Measurements from ENCODE around the gene CTSZ. TPM values are rescaled to one million over a fixed set of nuclear protein-coding genes. Genes with fewer than 3 reads are reported as not detected.
A peak's percentile ranks its signal among the peaks of the same experiment; 100 is the strongest.

CTSZ gene
- total and polyA plus RNA-seq, 8 donors = 35.3 to 134 (median 56.2) TPM

DNA sequence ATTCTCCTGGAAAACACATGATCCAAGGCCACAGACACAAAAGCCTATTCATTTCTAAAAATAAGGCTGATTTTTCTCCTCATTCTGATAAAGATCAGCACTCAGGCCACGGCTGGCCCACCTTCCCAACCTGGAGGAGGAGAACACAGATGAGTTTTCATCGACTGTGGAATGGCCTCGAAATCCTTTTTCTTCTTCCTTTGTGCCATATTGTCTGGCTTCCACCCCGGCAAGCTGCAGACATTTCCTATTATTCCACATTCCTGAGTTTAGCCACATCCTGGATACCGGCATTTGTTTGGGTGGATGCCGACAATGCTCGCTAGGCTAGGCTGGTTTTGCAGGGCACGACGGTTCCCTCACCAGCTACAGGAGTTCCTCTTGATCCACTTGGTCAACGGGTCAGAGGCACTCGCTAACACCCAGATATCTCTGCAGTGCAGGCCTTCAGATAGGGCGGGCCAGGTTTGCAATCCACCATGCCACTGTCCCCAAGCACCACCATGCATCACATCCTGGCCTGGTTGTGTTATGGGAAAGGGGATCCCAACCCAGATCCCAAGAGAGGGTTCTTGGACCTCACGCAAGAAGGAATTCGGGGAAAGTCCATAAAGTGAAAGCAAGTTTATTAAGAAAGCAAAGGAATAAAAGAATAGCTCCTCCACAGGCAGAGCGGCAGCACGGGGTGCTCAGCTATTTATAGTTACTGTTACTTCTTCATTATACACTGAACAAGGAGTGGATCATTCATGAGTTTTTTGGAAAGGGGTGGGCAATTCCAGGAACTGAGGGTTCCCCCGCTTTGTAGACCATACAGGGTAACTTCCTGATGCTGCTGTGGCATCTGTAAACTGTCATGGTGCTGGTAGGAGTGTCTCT lies 4.2 kb upstream of the CTSZ start:
- H3K27ac ChIP-seq = peak overlapping the region in 2 of 5 donors; percentile 31 to 34

DNA sequence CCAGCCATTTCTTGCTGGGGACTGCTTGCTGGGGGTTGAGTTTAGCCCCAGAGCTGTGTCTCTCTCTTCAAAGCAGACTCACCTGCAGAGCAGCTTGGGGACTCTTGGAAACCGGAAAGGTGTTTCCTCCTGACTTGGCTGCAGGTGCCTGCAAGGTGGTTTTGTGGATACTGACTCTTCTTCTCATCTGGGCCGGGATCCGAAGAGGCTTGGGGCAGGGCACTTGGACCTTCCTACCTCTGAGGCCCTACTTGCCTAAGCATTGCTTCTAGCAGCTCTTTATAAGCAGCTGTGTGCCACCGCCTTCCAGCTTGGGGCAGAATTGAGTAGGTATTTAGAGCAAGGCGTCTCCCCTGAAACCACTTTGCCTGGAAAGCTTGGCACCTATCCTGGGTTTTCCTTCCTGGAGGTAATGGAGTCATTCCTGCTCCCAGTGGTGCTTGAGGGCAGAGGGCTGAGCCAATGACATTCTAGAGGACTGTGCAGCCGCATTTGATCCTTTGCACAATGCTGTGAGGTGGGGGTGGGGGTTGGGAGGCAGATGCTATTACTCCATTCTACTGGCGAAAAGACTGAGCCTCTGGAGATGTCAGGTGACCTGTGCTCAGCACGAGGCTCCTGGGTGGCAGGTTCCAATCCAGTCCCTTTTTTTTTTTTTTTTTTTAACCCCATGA lies 3.4 kb upstream of the CTSZ start:
- Histone ChIP-seq H3K27ac (peak overlapping the region in 2 of 5 donors; percentile 31 to 34), H3K9me3 (no peaks in the 10 kb centered on the region), H3K4me1 (peaks cover 17 to 44% (median 33%) of the 10 kb centered on the region in 4 donors), H3K36me3 (no peaks in the 10 kb centered on the region), H3K4me3 (no peak overlapping the region), H3K27me3 (no peaks in the 10 kb centered on the region)
- WGBS, 5 donors = 49 to 66% (median 57%) methylated on average over 6 to 8 of the region's 8 CpGs
- TF ChIP-seq POLR2A (IDR thresholded peaks at IDR 0.05) (no peak), CTCF (IDR thresholded peaks at IDR 0.05) (no peak), EP300 (IDR thresholded peaks at IDR 0.05) (no peak), POLR2AphosphoS5 (IDR thresholded peaks at IDR 0.05) (no peak)
- intact Hi-C loops (cut with DNase I; ENCODE audit: low total_unique reads) = no loop called here
- peak in 1 of 2 donors; percentile 28 for DNase-seq

More for the DNA sequence above, 4.2 kb upstream of the CTSZ start:
- 58 to 70% (median 60%) methylated on average over 17 of the region's 17 CpGs for whole genome bisulfite sequencing, 5 donors
- intact Hi-C loops (cut with DNase I; ENCODE audit: low total_unique reads) = no loop called here
- Histone ChIP-seq H3K27me3 (no peaks in the 10 kb centered on the region), H3K4me1 (peaks cover 10 to 38% (median 27%) of the 10 kb centered on the region in 4 donors), H3K9me3 (no peaks in the 10 kb centered on the region), H3K4me3 (no peak overlapping the region), H3K36me3 (no peaks in the 10 kb centered on the region)
- DNase-seq = peak; percentile 25 to 66
- TF ChIP-seq POLR2A (IDR thresholded peaks at IDR 0.05) = no peak
- TF ChIP-seq POLR2AphosphoS5 (IDR thresholded peaks at IDR 0.05) = no peak
- TF ChIP-seq CTCF (IDR thresholded peaks at IDR 0.05) = no peak
- TF ChIP-seq EP300 (IDR thresholded peaks at IDR 0.05) = no peak

DNA sequence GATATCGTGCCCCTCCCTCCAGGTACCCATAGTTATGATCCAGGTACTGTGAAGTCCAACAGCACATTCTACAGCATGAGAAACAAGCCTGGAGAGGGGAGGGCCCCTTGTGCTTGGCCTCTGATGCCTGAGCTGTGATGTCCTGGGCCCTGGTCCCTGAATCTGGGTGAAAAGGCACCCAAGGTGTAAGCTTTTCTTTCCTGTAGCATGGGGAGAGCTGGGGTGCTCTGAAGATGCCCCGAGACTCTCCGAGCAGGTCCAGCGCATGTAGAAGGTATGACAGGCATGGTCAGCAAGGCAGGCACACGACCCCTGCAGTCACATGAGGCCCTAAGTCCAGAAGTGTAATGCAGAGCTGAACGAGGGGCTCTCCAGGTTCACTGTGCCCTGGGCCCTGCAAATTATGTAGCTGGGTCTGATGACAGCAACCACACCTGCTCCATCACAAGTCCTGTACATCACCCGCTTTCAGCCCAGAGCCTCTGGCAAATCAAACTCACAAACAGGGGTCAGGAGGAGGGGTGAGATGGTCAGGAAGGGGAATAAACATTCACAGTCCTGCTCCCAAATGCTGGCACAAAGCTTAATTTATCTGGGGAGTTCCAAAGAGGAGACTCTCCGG lies 1.8 kb upstream of the CTSZ start:
- 85 to 90% (median 89%) methylated on average over 8 of the region's 8 CpGs for WGBS, 5 donors
- no peaks in the 10 kb centered on the region for H3K27me3 ChIP-seq
- no peak overlapping the region for H3K4me3 ChIP-seq
- peaks cover 0 to 6% (median 3%) of the 10 kb centered on the region in 4 donors for H3K36me3 ChIP-seq
- H3K9me3 ChIP-seq = no peaks in the 10 kb centered on the region
- H3K27ac ChIP-seq = peak overlapping the region in 2 of 5 donors; percentile 89 to 90
- H3K4me1 ChIP-seq = peaks cover 28 to 60% (median 49%) of the 10 kb centered on the region in 4 donors
- TF ChIP-seq CTCF (IDR thresholded peaks at IDR 0.05) (no peak), POLR2A (IDR thresholded peaks at IDR 0.05) (no peak), EP300 (IDR thresholded peaks at IDR 0.05) (no peak), POLR2AphosphoS5 (IDR thresholded peaks at IDR 0.05) (no peak)
- intact Hi-C loops (cut with DNase I; ENCODE audit: low total_unique reads) = loop anchor here (5.0 kb wide), 1 partner anchor 33 kb away; the partner anchor contains the start of gene PRELID3B
- peak in 1 of 2 donors; percentile 16 for DNase-seq
